ENCODE measurements around the gene HSF2. TPM values are rescaled to one million over a fixed set of nuclear protein-coding genes. Genes with fewer than 3 reads are reported as not detected.

Gene HSF2, protein sequence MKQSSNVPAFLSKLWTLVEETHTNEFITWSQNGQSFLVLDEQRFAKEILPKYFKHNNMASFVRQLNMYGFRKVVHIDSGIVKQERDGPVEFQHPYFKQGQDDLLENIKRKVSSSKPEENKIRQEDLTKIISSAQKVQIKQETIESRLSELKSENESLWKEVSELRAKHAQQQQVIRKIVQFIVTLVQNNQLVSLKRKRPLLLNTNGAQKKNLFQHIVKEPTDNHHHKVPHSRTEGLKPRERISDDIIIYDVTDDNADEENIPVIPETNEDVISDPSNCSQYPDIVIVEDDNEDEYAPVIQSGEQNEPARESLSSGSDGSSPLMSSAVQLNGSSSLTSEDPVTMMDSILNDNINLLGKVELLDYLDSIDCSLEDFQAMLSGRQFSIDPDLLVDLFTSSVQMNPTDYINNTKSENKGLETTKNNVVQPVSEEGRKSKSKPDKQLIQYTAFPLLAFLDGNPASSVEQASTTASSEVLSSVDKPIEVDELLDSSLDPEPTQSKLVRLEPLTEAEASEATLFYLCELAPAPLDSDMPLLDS
- 32.0 TPM for polyA plus RNA-seq (2012; ENCODE audit: insufficient read depth, insufficient read length)

- H3K4me3 ChIP-seq (ENCODE audit: low read length): peak within 1 kb of the TSS; percentile 96
- peak; percentile 96 for DNase-seq (ENCODE audit: low read depth, low spot score)
Measured at GRCh38 chr6:122399348-122400120, at the start of gene HSF2. Gene HSF2 (plus strand): TSS chr6:122399652. CDS start chr6:122399738, 86 bp downstream.

DNA sequence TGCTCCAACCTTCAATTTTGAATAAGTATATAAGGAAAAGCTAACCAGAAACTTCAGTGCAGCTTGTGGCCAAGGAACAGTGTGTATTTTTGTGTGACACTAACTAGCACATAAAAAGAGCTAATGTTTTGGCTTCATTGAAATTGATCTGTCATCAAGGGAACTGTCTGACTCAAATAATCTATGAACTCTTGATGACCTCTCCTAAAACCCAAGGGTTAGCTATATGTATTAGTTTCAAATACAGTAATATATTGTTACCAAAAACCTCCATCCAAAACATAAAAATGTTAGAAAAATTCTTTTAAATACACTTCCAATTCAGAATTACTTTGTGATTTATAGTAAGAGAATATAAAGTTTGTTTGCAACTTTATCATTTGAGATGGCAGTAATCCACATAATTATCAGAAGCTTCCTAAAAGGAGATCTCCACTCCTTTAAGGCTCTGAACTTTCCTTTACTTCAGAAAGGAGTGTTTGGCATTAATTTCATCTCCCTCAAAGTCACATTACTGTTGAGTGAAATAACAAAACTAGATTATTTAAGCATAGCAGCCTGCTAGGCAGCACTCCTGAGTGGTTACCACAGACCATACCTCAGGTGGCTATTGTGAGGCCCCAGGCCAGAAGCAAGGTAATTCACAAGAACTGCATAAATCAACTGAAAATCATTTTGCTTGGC, 46.3 kb upstream of the HSF2 start:
- no peak overlapping the region for H3K4me3 ChIP-seq (ENCODE audit: low read length)
- no peak for DNase-seq (ENCODE audit: low read depth, low spot score)

DNA sequence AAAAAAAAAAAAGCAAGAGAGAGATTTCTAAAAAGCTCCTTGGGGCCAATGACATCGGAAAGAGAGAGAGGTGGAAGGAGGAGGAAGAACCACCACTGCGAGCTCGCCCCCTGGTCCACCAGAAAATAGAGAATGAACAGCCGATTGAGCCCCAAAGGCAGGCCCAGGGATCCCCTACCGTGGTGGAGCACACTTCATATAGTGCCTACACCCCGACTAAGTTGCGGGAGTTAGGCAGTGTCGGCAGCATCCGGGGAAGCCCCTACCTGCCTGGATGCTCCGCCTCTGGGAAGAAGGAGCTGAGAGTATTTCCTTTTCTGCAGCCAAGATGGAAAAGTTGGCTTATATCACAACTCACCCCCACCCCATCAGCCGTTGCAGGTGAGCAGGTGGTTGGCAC, 38.6 kb upstream of the HSF2 start:
- H3K4me3 ChIP-seq (ENCODE audit: low read length): no peak overlapping the region

DNA sequence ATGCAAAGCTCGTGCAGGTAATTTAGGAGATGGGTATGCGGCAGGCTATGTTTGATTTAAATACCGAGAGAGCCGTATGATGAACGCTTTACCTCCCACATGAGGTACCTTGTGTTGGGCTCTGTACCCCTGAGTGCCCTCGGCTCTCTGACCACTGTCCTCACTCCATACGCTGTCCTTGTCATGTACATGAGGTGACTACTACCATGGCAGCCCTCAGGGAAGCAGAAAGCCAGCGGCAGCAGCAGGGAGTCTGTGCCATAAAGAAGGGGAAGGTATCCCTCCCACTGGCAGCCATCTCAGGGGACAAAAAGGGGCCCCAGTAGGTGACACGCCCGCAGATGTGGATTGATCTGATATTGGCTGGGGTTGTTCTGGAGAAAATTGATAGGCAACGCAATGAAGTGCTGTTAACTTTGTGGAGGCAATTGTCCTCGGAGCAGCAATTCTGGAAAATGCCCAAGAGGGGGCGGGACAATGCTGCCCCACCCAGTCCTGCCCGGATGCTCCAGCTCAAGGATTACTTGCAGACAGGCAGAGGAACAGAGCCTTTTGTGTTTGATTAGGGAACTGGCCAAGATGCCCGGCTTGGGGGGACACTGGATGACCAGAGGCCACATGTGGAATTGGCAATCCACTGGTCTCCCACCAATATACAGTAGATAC, 38.0 kb upstream of the HSF2 start:
- no peak overlapping the region for H3K4me3 ChIP-seq (ENCODE audit: low read length)
- no peak for DNase-seq (ENCODE audit: low read depth, low spot score)

More for the DNA sequence above, 38.6 kb upstream of the HSF2 start:
- DNase-seq (ENCODE audit: low read depth, low spot score): no peak

DNA sequence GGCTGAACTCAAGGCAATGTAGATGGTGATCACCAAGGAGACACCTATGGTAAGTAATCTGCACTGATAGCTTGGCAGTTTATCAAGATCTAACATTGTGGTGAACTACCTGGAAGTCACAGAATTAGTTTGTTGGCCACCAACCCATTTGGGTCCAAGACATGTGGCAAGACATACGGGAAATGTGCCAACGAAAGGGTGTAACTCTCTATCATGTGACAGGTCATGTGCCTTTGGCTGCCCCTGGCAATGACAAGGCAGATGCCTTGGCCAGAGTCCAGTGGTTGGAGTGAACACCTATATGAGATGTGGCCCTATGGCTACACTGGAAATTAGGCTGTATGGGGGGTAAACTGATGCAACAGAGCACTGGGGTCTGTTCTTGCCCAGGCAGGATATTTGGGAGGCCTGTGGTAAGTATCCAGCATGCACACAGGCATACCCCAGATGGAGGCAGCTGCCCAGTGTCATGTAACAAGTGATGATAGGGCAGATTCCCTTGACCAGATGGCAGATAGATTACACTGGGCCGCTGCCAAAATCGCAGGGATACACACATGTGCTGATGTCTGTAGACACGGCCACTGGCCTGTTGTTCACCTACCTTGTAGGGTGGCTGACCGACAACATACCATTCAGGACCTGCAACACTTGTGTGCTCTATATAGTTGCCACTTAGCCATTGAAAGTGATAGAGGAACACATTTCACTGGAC, 35.5 kb upstream of the HSF2 start:
- DNase-seq (ENCODE audit: low read depth, low spot score): no peak
- no peak overlapping the region for H3K4me3 ChIP-seq (ENCODE audit: low read length)

DNA sequence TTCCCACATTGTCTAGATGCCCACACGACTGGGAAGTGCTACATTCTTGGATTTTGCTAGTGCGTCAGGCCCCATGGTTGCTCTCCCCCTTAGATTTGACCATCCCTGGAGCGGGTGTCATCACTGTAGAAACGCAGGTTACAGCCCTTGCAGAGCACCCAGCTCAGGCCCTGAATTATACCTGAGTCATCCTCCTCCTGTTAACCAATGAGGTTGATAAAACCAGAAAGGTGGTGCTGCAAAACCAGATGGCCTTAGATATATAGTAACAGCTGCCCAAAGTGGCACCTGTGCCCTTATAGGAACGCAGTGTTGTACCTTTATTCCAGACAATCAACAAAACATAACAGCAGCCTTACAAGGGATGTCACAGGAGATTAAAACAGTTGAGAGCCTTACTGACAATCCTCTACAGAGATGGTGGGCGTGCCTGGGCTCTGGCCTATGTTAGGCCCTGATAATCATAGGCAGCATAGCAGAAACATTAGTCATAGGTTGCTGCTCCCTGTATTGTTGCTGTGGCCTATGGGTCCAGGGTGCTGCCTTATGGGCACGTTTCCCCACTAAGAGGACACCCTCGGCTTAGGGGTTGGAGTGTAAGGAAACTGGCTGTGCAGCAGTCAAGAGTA, 33.6 kb upstream of the HSF2 start:
- no peak for DNase-seq (ENCODE audit: low read depth, low spot score)
- H3K4me3 ChIP-seq (ENCODE audit: low read length): no peak overlapping the region

DNA sequence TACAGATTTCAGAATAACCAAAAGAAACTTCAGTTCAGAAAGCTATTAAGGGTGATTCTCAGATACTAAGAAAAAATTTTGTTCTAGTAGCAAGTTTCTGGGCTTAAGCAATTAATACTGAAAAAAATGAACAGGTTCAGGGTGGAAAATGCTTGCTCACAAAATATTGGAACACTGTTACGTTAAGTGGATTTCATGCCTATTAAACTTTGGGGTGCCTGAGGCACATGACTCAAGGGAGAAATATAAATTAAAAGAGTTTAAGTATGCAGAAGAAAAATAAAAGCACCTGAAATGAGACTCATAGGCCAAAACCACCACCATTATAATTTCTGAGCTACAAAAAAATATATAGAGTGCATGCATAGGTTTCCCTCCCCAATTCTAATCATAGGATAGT, 32.3 kb upstream of the HSF2 start:
- H3K4me3 ChIP-seq (ENCODE audit: low read length): no peak overlapping the region
- DNase-seq (ENCODE audit: low read depth, low spot score): no peak

- DNase-seq (ENCODE audit: low read depth, low spot score): no peak
Measured at GRCh38 chr6:122369536-122369935, 29.9 kb upstream of the HSF2 start.

GRCh38 chr6:122372647-122373046, 26.8 kb upstream of the HSF2 start:
- no peak for DNase-seq (ENCODE audit: low read depth, low spot score)
- no peak overlapping the region for H3K4me3 ChIP-seq (ENCODE audit: low read length)

More at GRCh38 chr6:122369536-122369935, 29.9 kb upstream of the HSF2 start:
- no peak overlapping the region for H3K4me3 ChIP-seq (ENCODE audit: low read length)

DNA sequence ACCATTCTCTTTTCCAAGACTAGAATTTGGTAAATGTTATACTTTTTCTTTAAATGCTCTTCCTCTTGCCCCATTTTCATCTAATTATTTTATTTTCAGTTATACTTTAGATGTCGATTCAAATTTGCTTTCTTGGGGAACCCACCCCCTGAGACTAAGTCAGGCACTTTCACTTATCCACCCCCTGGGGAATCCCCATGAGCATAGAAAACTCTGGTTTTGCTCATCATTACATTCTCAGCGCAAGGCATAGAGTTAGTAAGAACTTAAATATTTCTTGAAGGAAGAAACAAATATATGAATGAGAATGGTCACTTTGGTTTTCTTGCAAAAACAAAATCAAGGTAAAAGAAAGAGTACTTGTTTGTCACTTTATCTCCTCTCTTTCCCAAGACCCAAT, 25.1 kb upstream of the HSF2 start:
- DNase-seq (ENCODE audit: low read depth, low spot score): no peak
- no peak overlapping the region for H3K4me3 ChIP-seq (ENCODE audit: low read length)

DNA sequence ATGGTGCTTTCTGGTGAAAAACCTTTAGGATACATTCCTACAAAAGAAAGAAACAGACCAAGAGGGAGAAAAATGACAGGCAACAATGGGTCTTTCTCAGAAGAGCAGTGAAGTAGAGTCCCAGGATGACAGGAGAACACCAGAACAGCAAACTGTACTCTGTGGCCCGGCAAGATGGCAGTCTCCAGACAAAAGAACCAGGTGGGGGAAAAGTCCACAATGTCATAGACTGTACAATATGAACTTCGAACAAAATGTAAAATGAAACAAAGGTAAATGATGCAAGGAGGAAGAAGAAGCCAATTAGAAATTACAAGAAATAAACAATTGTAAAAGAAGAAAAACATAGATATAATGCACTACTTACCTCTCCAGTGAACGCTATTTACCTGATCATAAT, 23.2 kb upstream of the HSF2 start:
- no peak overlapping the region for H3K4me3 ChIP-seq (ENCODE audit: low read length)
- DNase-seq (ENCODE audit: low read depth, low spot score): no peak

- H3K4me3 ChIP-seq (ENCODE audit: low read length): no peak overlapping the region
- peak; percentile 65 for DNase-seq (ENCODE audit: low read depth, low spot score)
Measured at GRCh38 chr6:122381494-122382265, 17.8 kb upstream of the HSF2 start.

DNA sequence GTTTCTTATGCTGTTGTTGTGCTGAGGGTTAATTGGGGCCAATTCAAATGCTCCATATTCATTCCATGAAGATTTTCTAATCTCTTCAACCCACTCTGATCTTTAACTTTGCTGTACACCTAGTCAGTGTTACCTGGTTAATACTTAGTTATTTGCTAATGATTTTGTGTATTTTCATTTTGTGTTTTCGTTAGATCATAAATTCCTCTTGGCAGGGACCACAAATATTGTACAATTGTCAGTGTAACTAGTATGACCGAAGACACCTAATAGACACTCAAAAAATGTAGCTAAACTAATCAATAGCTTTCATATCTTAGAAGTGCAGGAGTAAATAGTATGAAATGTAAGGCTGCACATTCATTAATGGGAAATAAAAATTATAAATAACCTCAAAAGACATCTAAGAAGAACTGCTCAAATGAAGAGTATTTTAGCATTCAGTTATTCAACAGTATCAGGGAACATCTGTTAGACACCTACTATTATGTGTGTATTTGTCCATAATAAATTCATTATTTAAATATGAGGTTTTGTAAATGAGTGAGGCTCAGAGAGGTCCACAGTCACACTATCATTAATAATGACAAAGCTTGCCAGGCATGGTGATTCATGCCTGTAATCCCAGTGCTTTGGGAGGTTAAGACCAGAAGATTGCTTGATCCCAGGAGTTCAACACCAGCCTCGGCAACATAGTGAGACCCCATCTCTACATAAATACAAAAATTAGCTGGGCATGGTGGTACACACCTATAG, 13.4 kb upstream of the HSF2 start:
- no peak overlapping the region for H3K4me3 ChIP-seq (ENCODE audit: low read length)
- no peak for DNase-seq (ENCODE audit: low read depth, low spot score)

GRCh38 chr6:122388945-122389344, 10.5 kb upstream of the HSF2 start:
- DNase-seq (ENCODE audit: low read depth, low spot score): no peak
- H3K4me3 ChIP-seq (ENCODE audit: low read length): no peak overlapping the region

- no peak for DNase-seq (ENCODE audit: low read depth, low spot score)
- H3K4me3 ChIP-seq (ENCODE audit: low read length): no peak overlapping the region
Measured at GRCh38 chr6:122389704-122390372, 9.6 kb upstream of the HSF2 start.
